Measurements from ENCODE around the gene MAGED1.

Gene MAGED1

GRCh38 chrX:51889851-51890250 lies 3.6 kb upstream of the MAGED1 start:
- Histone ChIP-seq H4K20me1 (ENCODE audit: insufficient read depth, low read length) (no peaks in the 10 kb centered on the region), H3K27me3 (ENCODE audit: low read depth, low read length) (no peaks in the 10 kb centered on the region), H3K36me3 (replicated peaks; ENCODE audit: low read depth, low read length) (no peaks in the 10 kb centered on the region), H3K9me3 (ENCODE audit: insufficient read depth, low read length) (no peaks in the 10 kb centered on the region), H3K27ac (ENCODE audit: low read length) (no peak overlapping the region), H3K9ac (ENCODE audit: low read length) (no peak overlapping the region), H2AFZ (ENCODE audit: low read depth, low read length) (no peak overlapping the region), H3K4me1 (ENCODE audit: low read length) (peaks cover 20% of the 10 kb centered on the region), H3K79me2 (ENCODE audit: low read length) (peaks cover 13% of the 10 kb centered on the region), H3K4me3 (ENCODE audit: low read length) (no peak overlapping the region), H3K4me2 (ENCODE audit: low read length) (no peak overlapping the region)
- TF ChIP-seq EZH2phosphoT487 (IDR thresholded peaks at IDR 0.05; ENCODE audit: low read depth) (no peak), CTCF (IDR thresholded peaks at IDR 0.05; ENCODE audit: low read depth, low read length) (no peak)

GRCh38 chrX:51891245-51891644 lies 2.2 kb upstream of the MAGED1 start:
- Histone ChIP-seq H2AFZ (ENCODE audit: low read depth, low read length) (no peak overlapping the region), H4K20me1 (ENCODE audit: insufficient read depth, low read length) (no peaks in the 10 kb centered on the region), H3K4me1 (ENCODE audit: low read length) (peaks cover 23% of the 10 kb centered on the region), H3K79me2 (ENCODE audit: low read length) (peaks cover 21% of the 10 kb centered on the region), H3K27ac (ENCODE audit: low read length) (no peak overlapping the region), H3K27me3 (ENCODE audit: low read depth, low read length) (no peaks in the 10 kb centered on the region), H3K9me3 (ENCODE audit: insufficient read depth, low read length) (no peaks in the 10 kb centered on the region), H3K4me3 (ENCODE audit: low read length) (no peak overlapping the region), H3K9ac (ENCODE audit: low read length) (no peak overlapping the region), H3K4me2 (ENCODE audit: low read length) (peak overlapping the region; percentile 12; the same call in 1 of the 2 replicates), H3K36me3 (replicated peaks; ENCODE audit: low read depth, low read length) (peaks cover 10% of the 10 kb centered on the region)
- TF ChIP-seq CTCF (IDR thresholded peaks at IDR 0.05; ENCODE audit: low read depth, low read length) (no peak), EZH2phosphoT487 (IDR thresholded peaks at IDR 0.05; ENCODE audit: low read depth) (no peak)

GRCh38 chrX:51891821-51892551 lies 1.4 kb upstream of the MAGED1 start:
- H3K4me2 ChIP-seq (ENCODE audit: low read length), result peak overlapping the region; percentile 86

More at GRCh38 chrX:51891821-51892551, 1.4 kb upstream of the MAGED1 start:
- H2AFZ ChIP-seq (ENCODE audit: low read depth, low read length), result no peak overlapping the region
- H3K36me3 ChIP-seq (replicated peaks; ENCODE audit: low read depth, low read length), result peaks cover 10% of the 10 kb centered on the region
- no peaks in the 10 kb centered on the region for H3K9me3 ChIP-seq (ENCODE audit: insufficient read depth, low read length)
- TF ChIP-seq CTCF (IDR thresholded peaks at IDR 0.05; ENCODE audit: low read depth, low read length) (no peak), EZH2phosphoT487 (IDR thresholded peaks at IDR 0.05; ENCODE audit: low read depth) (no peak)
- peaks cover 23% of the 10 kb centered on the region for H3K4me1 ChIP-seq (ENCODE audit: low read length)
- H3K4me3 ChIP-seq (ENCODE audit: low read length), result 0 out of 2 replicates have a peak overlapping the region, but pooled peaks have one; percentile 97
- H4K20me1 ChIP-seq (ENCODE audit: insufficient read depth, low read length), result no peaks in the 10 kb centered on the region
- H3K27me3 ChIP-seq (ENCODE audit: low read depth, low read length), result no peaks in the 10 kb centered on the region
- 0 out of 2 replicates have a peak overlapping the region, but pooled peaks have one; percentile 67 for H3K9ac ChIP-seq (ENCODE audit: low read length)
- no peak overlapping the region; the same call in 1 of the 2 replicates for H3K27ac ChIP-seq (ENCODE audit: low read length)
- peaks cover 21% of the 10 kb centered on the region for H3K79me2 ChIP-seq (ENCODE audit: low read length)

All from OCI-LY3 (cell line).